PC-9 (cell line): Measurements from ENCODE around the gene PDE3B.

Experiments
- CTCF ChIP-seq: fragments of 200-600 bp; sonication (generic); conservative IDR thresholded peaks from 2 replicates; pipeline ENCODE4 v1.6.1; 2017; ENCODE audit warnings: mixed run types, antibody characterized with exemption, mild to moderate bottlenecking, moderate library complexity
- EZH2 ChIP-seq: fragments of 200-600 bp; sonication (generic); IDR thresholded peaks from 2 replicates; pipeline ENCODE4 v1.8.0; 2017; ENCODE audit warnings: antibody characterized with exemption, low read depth

DNA sequence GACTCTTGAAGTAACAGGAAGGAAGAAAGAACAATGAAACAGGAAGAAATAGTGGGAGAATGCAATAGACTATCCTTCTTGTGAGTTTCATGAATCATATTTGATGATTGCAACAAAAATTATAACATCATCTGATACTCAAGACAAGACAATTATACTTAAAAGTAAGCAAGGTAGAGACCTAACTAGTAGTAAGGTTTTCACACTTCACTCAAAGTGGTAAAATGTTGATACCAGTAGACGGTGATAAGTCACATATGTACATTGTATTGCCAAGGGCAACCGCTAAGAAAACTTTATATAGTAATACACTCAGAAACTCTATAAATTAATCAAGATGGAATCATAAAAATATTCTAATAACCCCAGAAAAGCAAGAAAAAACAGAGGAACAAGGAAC lies 140.6 kb downstream of the PDE3B start:
- TF ChIP-seq CTCF (no peak), EZH2 (no peak)
